ENCODE measurements around the gene FARP1. TPM values are rescaled to one million over a fixed set of nuclear protein-coding genes. Genes with fewer than 3 reads are reported as not detected.

Gene FARP1
- total and polyA plus RNA-seq, 2 donors = 5.8 to 7.5 TPM

DNA sequence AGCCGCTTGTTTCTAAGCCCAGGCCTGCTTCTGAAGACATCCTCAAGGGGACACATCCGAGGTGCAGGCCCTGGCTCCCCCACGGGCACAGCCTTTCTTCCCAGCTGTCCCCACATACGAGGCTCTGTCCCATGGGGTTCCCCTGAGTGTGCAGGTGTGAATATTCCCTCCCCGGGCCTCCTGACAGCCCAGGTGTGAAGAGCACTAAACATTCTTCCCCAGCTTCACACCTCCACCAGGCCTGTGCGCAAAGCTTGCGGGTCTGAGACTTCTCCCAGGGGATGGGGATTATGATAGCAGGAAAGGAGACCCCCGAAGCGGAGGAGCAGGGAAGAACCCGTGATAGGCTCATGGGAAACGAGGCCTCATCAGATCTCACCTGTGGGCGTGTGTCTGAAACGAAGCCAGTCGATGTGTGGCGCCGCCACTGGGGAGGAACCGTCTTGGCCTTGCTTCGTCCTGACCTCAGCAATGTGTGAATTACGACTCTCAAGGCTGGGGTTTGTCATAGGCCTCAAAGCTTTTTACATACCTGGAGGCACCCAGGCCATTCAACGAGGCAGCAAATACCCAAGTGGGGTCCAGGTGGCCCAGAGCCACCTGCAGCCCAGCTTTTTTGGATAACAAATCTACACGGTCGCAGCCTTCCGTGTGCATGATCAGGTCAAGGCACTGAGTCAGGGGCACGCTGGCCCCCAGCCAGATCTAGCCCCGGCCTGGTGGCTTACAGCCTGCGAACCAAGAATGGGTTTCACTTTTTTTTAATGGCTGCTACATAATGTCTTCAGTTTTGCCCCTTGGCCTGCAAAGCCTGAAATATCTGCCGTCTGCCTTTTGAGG is 299.7 kb downstream of the FARP1 start:
- H3K27me3 ChIP-seq (ENCODE audit: control insufficient read depth in 2 of 2, insufficient read depth in 1 of 2, low read length in 1 of 2) = no peaks in the 10 kb centered on the region
- peaks cover 8 to 11% of the 10 kb centered on the region in 2 donors for H3K36me3 ChIP-seq (ENCODE audit: control insufficient read depth in 2 of 2, insufficient read depth in 2 of 2, low read length in 1 of 2)
- H3K9me3 ChIP-seq (ENCODE audit: control insufficient read depth in 2 of 2, insufficient read depth in 1 of 2, low read length in 1 of 2) = no peaks in the 10 kb centered on the region
- WGBS = 95% methylated on average over 27 of the region's 27 CpGs
- H3K4me1 ChIP-seq (ENCODE audit: control insufficient read depth in 2 of 2, insufficient read depth in 2 of 2, low read length in 2 of 2) = peaks cover 11 to 14% of the 10 kb centered on the region in 2 donors
- H3K27ac ChIP-seq (ENCODE audit: low read depth in 1 of 2, low read length in 1 of 2) = no peak overlapping the region
- DNase-seq (ENCODE audit: low read depth in 6 of 9, low spot score in 9 of 9) = no peak
- H3K4me3 ChIP-seq (ENCODE audit: low read length in 2 of 2) = no peak overlapping the region

DNA sequence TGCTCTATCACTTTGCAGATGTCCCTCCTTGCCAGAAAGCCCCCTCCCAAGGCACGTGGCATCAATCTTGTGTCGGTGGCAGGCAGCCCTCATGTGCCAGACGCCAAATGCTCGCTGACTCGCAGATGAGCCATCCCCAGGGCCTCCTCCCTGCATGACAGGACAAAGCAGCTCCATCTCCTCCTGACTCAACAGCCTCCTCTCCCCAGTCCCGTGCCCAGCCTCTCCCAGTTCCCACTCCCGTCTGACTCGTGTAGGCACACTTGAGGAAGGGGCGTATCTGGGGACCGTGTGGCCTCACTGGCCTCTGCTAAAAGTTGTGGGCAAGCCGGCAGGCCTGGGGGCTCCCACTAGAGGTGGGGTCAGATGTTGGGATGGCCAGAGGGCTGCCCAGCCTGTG is 300.4 kb downstream of the FARP1 start:
- H3K27me3 ChIP-seq (ENCODE audit: control insufficient read depth in 2 of 2, insufficient read depth in 1 of 2, low read length in 1 of 2) = no peaks in the 10 kb centered on the region
- H3K36me3 ChIP-seq (ENCODE audit: control insufficient read depth in 2 of 2, insufficient read depth in 2 of 2, low read length in 1 of 2) = peaks cover 15 to 17% of the 10 kb centered on the region in 2 donors
- no peak for DNase-seq (ENCODE audit: low read depth in 6 of 9, low spot score in 9 of 9)
- no peaks in the 10 kb centered on the region for H3K9me3 ChIP-seq (ENCODE audit: control insufficient read depth in 2 of 2, insufficient read depth in 1 of 2, low read length in 1 of 2)
- H3K4me3 ChIP-seq (ENCODE audit: low read length in 2 of 2) = no peak overlapping the region
- H3K4me1 ChIP-seq (ENCODE audit: control insufficient read depth in 2 of 2, insufficient read depth in 2 of 2, low read length in 2 of 2) = peaks cover 11 to 17% of the 10 kb centered on the region in 2 donors
- no peak overlapping the region for H3K27ac ChIP-seq (ENCODE audit: low read depth in 1 of 2, low read length in 1 of 2)
- WGBS = 92% methylated on average over 11 of the region's 11 CpGs

DNA sequence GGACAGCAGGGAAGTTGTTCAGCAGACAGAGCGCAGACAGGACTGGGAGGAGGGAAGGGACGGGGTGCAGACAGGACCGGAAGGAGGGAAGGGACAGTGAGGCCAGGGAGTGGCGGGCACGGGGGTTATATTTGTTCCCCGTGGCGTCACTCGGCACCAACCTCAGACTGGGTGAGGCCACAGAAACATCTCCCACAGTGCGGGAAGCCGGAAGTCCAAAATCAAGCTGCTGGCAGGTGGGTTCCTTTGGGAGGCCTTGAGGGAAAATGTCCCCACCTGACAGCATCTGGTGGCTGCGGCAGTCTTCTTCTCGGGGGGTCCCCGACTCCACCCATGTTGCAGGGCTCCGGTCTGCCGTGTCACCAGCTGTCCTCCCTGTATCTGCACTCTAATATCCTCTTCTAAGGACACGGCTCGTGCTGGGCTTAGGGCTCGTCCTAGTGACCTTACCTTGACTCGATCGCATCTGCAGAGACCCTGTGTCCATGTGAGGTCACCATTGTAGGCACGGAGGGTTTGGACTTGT is 301.0 kb downstream of the FARP1 start:
- H3K27ac ChIP-seq (ENCODE audit: low read depth in 1 of 2, low read length in 1 of 2) = no peak overlapping the region
- no peak overlapping the region for H3K4me3 ChIP-seq (ENCODE audit: low read length in 2 of 2)
- H3K9me3 ChIP-seq (ENCODE audit: control insufficient read depth in 2 of 2, insufficient read depth in 1 of 2, low read length in 1 of 2) = no peaks in the 10 kb centered on the region
- H3K4me1 ChIP-seq (ENCODE audit: control insufficient read depth in 2 of 2, insufficient read depth in 2 of 2, low read length in 2 of 2) = peaks cover 11 to 19% of the 10 kb centered on the region in 2 donors
- peaks cover 20 to 21% of the 10 kb centered on the region in 2 donors for H3K36me3 ChIP-seq (ENCODE audit: control insufficient read depth in 2 of 2, insufficient read depth in 2 of 2, low read length in 1 of 2)
- no peaks in the 10 kb centered on the region for H3K27me3 ChIP-seq (ENCODE audit: control insufficient read depth in 2 of 2, insufficient read depth in 1 of 2, low read length in 1 of 2)
- WGBS = 91% methylated on average over 21 of the region's 21 CpGs
- no peak for DNase-seq (ENCODE audit: low read depth in 6 of 9, low spot score in 9 of 9)

DNA sequence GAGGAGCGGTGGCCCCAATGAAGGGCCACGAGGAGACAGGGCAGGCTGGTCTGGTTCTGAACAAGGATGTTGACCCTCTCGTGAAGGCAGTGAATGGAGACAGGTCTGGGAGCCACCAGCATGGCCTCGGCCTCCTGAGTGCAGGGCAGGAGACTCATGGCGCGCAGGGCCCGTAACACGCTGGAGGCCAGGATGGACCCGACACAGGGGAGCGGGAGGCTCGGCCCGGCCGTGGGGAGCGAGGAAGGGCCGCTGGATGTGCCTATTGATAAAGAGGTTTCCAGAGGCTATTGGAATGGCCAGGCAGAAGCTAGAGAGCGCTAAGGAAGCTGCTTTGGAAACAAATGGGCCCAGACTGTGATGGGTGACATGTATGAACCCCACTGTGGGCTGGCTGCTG is 301.5 kb downstream of the FARP1 start:
- no peak for DNase-seq (ENCODE audit: low read depth in 6 of 9, low spot score in 9 of 9)
- Histone ChIP-seq H3K4me3 (ENCODE audit: low read length in 2 of 2) (no peak overlapping the region), H3K9me3 (ENCODE audit: control insufficient read depth in 2 of 2, insufficient read depth in 1 of 2, low read length in 1 of 2) (no peaks in the 10 kb centered on the region), H3K27ac (ENCODE audit: low read depth in 1 of 2, low read length in 1 of 2) (no peak overlapping the region), H3K4me1 (ENCODE audit: control insufficient read depth in 2 of 2, insufficient read depth in 2 of 2, low read length in 2 of 2) (peaks cover 11 to 21% of the 10 kb centered on the region in 2 donors), H3K36me3 (ENCODE audit: control insufficient read depth in 2 of 2, insufficient read depth in 2 of 2, low read length in 1 of 2) (peaks cover 25 to 26% of the 10 kb centered on the region in 2 donors), H3K27me3 (ENCODE audit: control insufficient read depth in 2 of 2, insufficient read depth in 1 of 2, low read length in 1 of 2) (no peaks in the 10 kb centered on the region)
- WGBS = 97% methylated on average over 16 of the region's 16 CpGs

DNA sequence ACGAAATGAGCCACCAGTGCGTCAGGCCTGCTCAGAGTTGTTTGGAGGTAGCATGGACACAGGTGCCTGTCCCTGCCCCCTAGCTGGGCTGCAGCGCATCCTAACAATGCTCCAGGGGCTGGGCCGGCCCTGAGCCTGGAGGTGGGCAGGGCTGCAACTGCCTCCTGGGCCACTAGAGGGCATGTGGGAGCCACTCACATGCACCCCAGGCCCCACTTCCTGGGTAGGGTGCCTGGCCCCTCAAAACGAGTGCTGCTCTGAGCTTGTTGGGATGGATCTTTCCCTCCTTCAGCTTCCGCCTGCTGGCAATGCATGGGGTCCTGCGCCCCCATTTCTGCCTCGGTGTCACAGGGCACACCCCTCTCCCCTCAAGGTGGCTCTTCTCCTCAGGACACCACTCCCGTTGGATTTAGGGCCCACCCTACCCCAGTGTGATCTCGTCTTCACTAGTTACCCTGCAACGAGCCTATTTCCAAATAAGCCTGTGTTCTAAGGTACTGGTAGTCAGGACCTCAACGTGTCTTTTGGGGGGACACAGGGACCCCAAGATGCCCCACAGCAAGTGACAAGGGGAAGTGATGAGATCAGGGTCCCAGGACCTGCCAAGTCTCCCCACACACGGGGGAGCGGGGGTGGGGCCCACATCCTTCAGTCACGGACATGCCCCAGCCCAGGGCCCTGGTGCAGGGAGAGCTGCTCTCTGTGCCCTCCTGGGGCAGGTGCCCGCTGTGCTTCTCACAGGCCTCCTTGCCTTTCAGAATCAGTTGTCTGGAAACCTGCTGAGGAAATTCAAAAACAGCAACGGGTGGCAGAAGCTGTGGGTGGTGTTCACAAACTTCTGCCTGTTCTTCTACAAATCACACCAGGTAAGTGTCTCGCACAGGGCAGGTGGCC is 302.7 kb downstream of the FARP1 start:
- Histone ChIP-seq H3K4me3 (ENCODE audit: low read length in 2 of 2) (no peak overlapping the region), H3K4me1 (ENCODE audit: control insufficient read depth in 2 of 2, insufficient read depth in 2 of 2, low read length in 2 of 2) (peaks cover 15 to 31% of the 10 kb centered on the region in 2 donors), H3K9me3 (ENCODE audit: control insufficient read depth in 2 of 2, insufficient read depth in 1 of 2, low read length in 1 of 2) (no peaks in the 10 kb centered on the region), H3K36me3 (ENCODE audit: control insufficient read depth in 2 of 2, insufficient read depth in 2 of 2, low read length in 1 of 2) (peaks cover 32 to 38% of the 10 kb centered on the region in 2 donors), H3K27me3 (ENCODE audit: control insufficient read depth in 2 of 2, insufficient read depth in 1 of 2, low read length in 1 of 2) (no peaks in the 10 kb centered on the region), H3K27ac (ENCODE audit: low read depth in 1 of 2, low read length in 1 of 2) (peak overlapping the region; percentile 58 to 75)
- 30% methylated on average over 18 of the region's 18 CpGs for WGBS
- peak in 7 of 9 donors; percentile 52 to 85 (median 74) for DNase-seq (ENCODE audit: low read depth in 6 of 9, low spot score in 9 of 9)

DNA sequence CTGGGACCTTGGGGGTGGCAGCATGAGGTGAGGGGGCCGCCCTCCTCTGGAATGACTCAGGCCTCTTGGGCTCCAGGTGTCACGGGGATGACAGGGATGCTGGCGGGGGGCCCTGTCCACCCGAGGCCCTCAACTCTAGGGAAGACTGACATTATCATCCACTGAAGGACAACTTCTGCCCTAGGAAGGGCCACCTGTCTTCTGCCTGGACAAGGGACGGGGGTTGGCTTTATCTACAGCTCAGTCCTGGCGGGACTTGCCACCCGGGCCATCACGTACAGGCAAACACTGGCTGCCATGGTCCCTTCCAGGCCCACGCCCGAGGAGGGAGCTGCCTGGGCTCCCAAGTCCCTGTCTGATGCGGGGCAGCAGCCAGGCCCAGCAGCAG is 303.3 kb downstream of the FARP1 start:
- no peaks in the 10 kb centered on the region for H3K27me3 ChIP-seq (ENCODE audit: control insufficient read depth in 2 of 2, insufficient read depth in 1 of 2, low read length in 1 of 2)
- DNase-seq (ENCODE audit: low read depth in 6 of 9, low spot score in 9 of 9) = no peak
- no peak overlapping the region for H3K4me3 ChIP-seq (ENCODE audit: low read length in 2 of 2)
- H3K4me1 ChIP-seq (ENCODE audit: control insufficient read depth in 2 of 2, insufficient read depth in 2 of 2, low read length in 2 of 2) = peaks cover 19 to 38% of the 10 kb centered on the region in 2 donors
- no peak overlapping the region for H3K27ac ChIP-seq (ENCODE audit: low read depth in 1 of 2, low read length in 1 of 2)
- H3K36me3 ChIP-seq (ENCODE audit: control insufficient read depth in 2 of 2, insufficient read depth in 2 of 2, low read length in 1 of 2) = peaks cover 32 to 40% of the 10 kb centered on the region in 2 donors
- WGBS = 95% methylated on average over 11 of the region's 11 CpGs
- H3K9me3 ChIP-seq (ENCODE audit: control insufficient read depth in 2 of 2, insufficient read depth in 1 of 2, low read length in 1 of 2) = no peaks in the 10 kb centered on the region

DNA sequence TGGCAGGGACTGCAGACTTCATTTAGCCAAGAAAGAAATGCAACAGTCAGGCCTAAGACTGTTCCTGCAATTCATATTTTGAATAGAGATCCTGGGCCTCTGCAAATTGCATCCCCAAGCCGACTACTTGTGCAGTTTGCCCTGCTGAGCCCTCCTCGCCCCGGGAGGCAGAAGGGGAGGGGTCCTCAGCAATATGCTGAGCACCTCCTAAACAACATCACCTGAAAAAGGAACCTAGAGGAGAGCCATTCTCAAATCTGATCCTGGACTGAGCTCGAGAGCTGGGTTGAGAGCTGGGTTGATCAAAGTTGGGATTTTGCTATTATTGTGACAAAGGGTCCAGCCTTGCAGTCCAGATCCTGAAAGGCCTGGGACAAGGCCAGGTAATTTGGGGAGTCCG is 304.2 kb downstream of the FARP1 start:
- Histone ChIP-seq H3K27me3 (ENCODE audit: control insufficient read depth in 2 of 2, insufficient read depth in 1 of 2, low read length in 1 of 2) (no peaks in the 10 kb centered on the region), H3K36me3 (ENCODE audit: control insufficient read depth in 2 of 2, insufficient read depth in 2 of 2, low read length in 1 of 2) (peaks cover 39 to 46% of the 10 kb centered on the region in 2 donors), H3K4me1 (ENCODE audit: control insufficient read depth in 2 of 2, insufficient read depth in 2 of 2, low read length in 2 of 2) (peaks cover 26 to 47% of the 10 kb centered on the region in 2 donors), H3K4me3 (ENCODE audit: low read length in 2 of 2) (no peak overlapping the region), H3K9me3 (ENCODE audit: control insufficient read depth in 2 of 2, insufficient read depth in 1 of 2, low read length in 1 of 2) (no peaks in the 10 kb centered on the region), H3K27ac (ENCODE audit: low read depth in 1 of 2, low read length in 1 of 2) (no peak overlapping the region)
- DNase-seq (ENCODE audit: low read depth in 6 of 9, low spot score in 9 of 9) = no peak
- 97% methylated on average over 5 of the region's 5 CpGs for WGBS

DNA sequence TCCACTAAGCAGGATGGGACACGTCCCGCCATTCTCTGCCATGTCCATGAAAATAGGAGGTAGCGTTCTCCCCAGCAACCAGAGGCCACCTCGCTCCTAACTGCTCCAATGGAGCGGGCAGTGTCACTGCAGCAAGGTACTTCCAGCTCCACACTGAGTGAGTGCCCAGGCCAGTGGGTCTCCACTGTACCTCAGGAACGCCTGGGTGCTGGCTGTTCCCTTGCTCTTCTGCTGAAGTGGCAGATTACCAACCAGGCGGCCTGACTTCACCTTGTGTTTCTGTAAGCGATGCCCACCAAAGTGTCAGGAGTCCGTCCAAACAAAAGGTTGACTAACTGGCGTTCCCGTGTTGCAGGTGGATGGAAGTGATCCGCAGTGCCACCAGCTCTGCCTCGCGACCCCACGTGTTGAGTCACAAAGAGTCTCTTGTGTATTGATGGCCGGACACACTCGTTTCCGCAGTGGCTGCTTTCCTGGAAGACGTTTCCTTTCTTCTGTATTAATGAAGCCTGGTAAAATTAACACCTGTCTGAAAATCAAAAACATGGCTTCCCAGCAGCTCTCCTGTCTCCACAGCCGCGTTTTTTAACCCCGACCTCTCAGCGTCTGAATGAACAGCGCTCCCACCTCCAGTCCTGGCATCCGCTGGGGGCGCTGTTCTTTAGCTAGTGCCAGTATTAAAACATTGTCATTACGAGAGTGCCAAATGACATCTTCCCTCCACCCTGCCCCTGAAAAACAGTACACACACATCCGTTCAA is 305.2 kb downstream of the FARP1 start:
- peaks cover 48 to 55% of the 10 kb centered on the region in 2 donors for H3K36me3 ChIP-seq (ENCODE audit: control insufficient read depth in 2 of 2, insufficient read depth in 2 of 2, low read length in 1 of 2)

More for the DNA sequence above, 305.2 kb downstream of the FARP1 start:
- Histone ChIP-seq H3K9me3 (ENCODE audit: control insufficient read depth in 2 of 2, insufficient read depth in 1 of 2, low read length in 1 of 2) (no peaks in the 10 kb centered on the region), H3K4me3 (ENCODE audit: low read length in 2 of 2) (no peak overlapping the region), H3K4me1 (ENCODE audit: control insufficient read depth in 2 of 2, insufficient read depth in 2 of 2, low read length in 2 of 2) (peaks cover 26 to 47% of the 10 kb centered on the region in 2 donors), H3K27ac (ENCODE audit: low read depth in 1 of 2, low read length in 1 of 2) (no peak overlapping the region), H3K27me3 (ENCODE audit: control insufficient read depth in 2 of 2, insufficient read depth in 1 of 2, low read length in 1 of 2) (no peaks in the 10 kb centered on the region)
- peak in 1 of 9 donors; percentile 27 for DNase-seq (ENCODE audit: low read depth in 6 of 9, low spot score in 9 of 9)
- WGBS = 91% methylated on average over 28 of the region's 28 CpGs

All from thymus (tissue), 11 donors.